SK-N-MC (cell line): ENCODE data around the gene EVX2.

Experiments used
- DNase-seq: peaks from one replicate; pipeline ENCODE4 v3.0.0-alpha.2; 2011; ENCODE audit warnings: low read depth, low spot score
- H3K27ac ChIP-seq: fragments of 200-600 bp; sonication (generic); 2 replicates; pipeline ENCODE4 v1.5.1; 2016; ENCODE audit warnings: mixed run types
- H3K36me3 ChIP-seq: fragments of 200-600 bp; sonication (generic); 2 replicates; pipeline ENCODE4 v1.6.1; 2017; ENCODE audit warnings: antibody characterized with exemption, low read length, mixed read lengths; ENCODE audit not compliant: insufficient read depth
- H3K4me3 ChIP-seq: fragments of 200-600 bp; sonication (generic); 2 replicates; pipeline ENCODE4 v1.5.1; 2016
- H3K9ac ChIP-seq: fragments of 200-600 bp; sonication (generic); 2 replicates; pipeline ENCODE4 v1.8.0; 2017; ENCODE audit warnings: mixed run types, mixed read lengths; ENCODE audit not compliant: insufficient read length
- H3K9me3 ChIP-seq: fragments of 200-600 bp; sonication (generic); 2 replicates; pipeline ENCODE4 v1.6.1; 2017; ENCODE audit warnings: low read depth, mild to moderate bottlenecking, antibody characterized with exemption, low read length, moderate library complexity, mixed read lengths
- EZH2 ChIP-seq: fragments of 200-600 bp; sonication (generic); IDR thresholded peaks from one replicate; pipeline ENCODE4 v1.6.1; 2017; ENCODE audit warnings: antibody characterized with exemption
- FOXP2 ChIP-seq: optimal IDR thresholded peaks from 2 replicates; pipeline ENCODE3; 2011; ENCODE audit warnings: mild to moderate bottlenecking, moderate library complexity; ENCODE audit not compliant: insufficient read depth; ENCODE audit errors: extremely low read length, control extremely low read depth
- POLR2AphosphoS5 ChIP-seq: IDR thresholded peaks from 2 replicates; pipeline ENCODE4 v1.6.1; 2012; ENCODE audit warnings: mild to moderate bottlenecking, low read depth, low read length, borderline replicate concordance

Gene EVX2

DNA sequence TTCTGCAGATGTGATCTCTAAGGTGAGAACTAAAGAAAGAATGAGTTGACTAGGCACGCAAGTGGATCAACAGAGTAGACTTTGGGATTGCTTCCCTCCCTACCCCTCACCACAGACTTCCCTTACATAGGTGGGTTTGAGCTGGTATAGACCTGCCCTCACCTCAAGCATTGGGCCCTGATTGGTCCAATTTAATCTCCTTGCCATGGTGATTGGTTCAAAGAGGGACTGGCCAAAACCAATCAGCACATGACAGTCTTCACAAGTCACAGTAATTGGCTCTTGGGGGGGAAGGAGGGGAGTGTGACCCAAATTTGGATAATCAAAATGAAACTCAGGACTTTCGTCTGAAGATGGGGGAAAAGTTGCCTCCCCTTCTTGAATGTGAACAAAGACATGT lies 45.1 kb downstream of the EVX2 start:
- TF ChIP-seq POLR2AphosphoS5 (no peak), FOXP2 (no peak), EZH2 (no peak)
- H3K4me3 ChIP-seq: no peak overlapping the region
- no peak overlapping the region for H3K27ac ChIP-seq
- no peaks in the 10 kb centered on the region for H3K36me3 ChIP-seq
- no peak overlapping the region for H3K9ac ChIP-seq
- no peaks in the 10 kb centered on the region for H3K9me3 ChIP-seq
- no peak for DNase-seq

DNA sequence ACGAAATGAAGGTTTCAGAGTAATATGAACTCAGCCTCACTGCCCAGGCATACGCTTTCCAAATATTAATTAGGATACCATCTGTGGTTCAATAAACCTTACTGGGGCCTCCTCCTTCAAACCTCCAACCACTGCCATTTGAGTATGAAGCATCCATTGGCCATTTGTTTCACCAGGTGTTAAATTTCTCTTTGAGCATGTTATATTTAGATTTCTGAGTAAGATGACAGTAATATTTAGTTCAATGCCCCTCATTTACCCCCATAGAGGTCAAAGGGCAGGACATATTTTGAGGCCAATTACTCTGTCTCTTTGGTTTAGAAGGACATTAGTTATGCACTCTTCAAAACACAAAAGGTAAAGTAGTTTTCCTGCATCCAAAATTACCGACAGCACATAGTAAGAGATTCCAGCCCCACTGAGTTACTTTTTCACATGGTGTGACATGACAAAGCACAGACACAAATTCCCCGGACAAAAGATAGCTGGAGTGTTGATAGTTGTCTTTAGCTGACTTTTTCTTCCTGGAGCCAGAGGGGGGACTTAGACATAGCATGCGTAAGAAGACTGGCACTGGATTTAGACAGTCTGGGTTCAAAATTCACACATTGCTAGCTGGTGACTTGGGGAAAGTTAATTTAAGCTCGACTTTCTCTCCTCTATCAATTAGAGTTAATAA lies 48.6 kb downstream of the EVX2 start:
- Histone ChIP-seq H3K27ac (no peak overlapping the region), H3K36me3 (no peaks in the 10 kb centered on the region), H3K4me3 (no peak overlapping the region), H3K9ac (no peak overlapping the region), H3K9me3 (no peaks in the 10 kb centered on the region)
- DNase-seq: no peak
- TF ChIP-seq FOXP2 (no peak), EZH2 (no peak), POLR2AphosphoS5 (no peak)

DNA sequence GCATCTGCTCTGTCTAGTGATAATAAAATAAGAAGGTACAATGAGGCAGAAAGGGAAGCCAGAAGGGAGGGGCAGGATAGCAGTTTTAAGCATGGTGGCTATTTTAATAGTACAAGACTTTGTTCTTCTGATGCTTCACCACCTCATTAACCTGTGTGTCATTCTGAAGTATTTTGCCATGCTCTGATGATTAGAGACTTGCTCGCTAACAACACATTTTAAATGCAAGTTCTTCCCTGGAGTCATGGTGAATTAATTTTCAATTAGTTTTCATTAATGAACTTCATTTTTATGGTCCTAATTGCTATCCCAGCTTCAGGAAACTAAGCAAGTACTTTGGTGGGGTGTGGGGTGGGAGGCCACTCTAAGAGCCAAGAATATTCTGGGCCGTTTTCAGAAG lies 56.0 kb downstream of the EVX2 start:
- Histone ChIP-seq H3K9ac (no peak overlapping the region), H3K27ac (no peak overlapping the region), H3K9me3 (no peaks in the 10 kb centered on the region), H3K36me3 (no peaks in the 10 kb centered on the region), H3K4me3 (no peak overlapping the region)
- TF ChIP-seq POLR2AphosphoS5 (no peak), EZH2 (no peak), FOXP2 (no peak)
- DNase-seq: no peak
